Measurements from ENCODE around the gene ANXA11. TPM values are rescaled to one million over a fixed set of nuclear protein-coding genes. Genes with fewer than 3 reads are reported as not detected.
A peak's percentile ranks its signal among the peaks of the same experiment; 100 is the strongest.

Gene ANXA11
- total RNA-seq, 1 experiment from 2014 or later, result 67.3 TPM

DNA sequence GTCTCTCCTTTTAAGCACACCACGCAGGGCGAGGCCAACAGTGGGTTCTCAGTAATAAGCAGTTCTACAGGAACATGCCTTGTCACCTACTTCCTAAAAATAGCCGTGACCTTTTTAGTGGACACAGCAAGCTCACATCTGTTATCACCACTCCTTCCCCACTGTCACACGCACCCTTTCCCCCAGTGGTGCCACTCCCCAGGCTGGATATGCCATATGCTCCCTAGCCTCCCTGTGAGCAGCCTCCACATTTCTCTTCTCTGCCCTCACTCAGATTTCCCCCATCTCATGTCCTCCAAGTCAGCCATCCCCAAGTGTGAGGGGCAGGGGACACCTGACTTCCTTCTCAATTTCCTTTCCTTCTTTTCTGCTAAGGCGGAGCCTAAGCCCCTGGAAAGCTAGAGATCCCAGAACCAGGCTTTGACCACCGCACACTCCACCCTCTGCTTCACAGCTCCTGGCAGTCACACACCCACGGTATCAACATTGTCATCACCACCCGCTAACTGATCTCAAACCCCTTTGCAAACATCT lies 3.7 kb downstream of the ANXA11 start:
- DNase-seq, result no peak
- no peak overlapping the region for H3K4me3 ChIP-seq (ENCODE audit: insufficient read depth, low read depth, low read length)
- H3K36me3 ChIP-seq (replicated peaks; ENCODE audit: control insufficient read depth, insufficient read depth, low read length), result no peaks in the 10 kb centered on the region
- no peaks in the 10 kb centered on the region for H3K27me3 ChIP-seq (ENCODE audit: control insufficient read depth, insufficient read depth, low read length)

GRCh38 chr10:80200687-80201086 lies 4.7 kb downstream of the ANXA11 start:
- DNase-seq, result no peak
- no peaks in the 10 kb centered on the region for H3K36me3 ChIP-seq (replicated peaks; ENCODE audit: control insufficient read depth, insufficient read depth, low read length)
- no peak overlapping the region for H3K4me3 ChIP-seq (ENCODE audit: insufficient read depth, low read depth, low read length)
- H3K27me3 ChIP-seq (ENCODE audit: control insufficient read depth, insufficient read depth, low read length), result no peaks in the 10 kb centered on the region

DNA sequence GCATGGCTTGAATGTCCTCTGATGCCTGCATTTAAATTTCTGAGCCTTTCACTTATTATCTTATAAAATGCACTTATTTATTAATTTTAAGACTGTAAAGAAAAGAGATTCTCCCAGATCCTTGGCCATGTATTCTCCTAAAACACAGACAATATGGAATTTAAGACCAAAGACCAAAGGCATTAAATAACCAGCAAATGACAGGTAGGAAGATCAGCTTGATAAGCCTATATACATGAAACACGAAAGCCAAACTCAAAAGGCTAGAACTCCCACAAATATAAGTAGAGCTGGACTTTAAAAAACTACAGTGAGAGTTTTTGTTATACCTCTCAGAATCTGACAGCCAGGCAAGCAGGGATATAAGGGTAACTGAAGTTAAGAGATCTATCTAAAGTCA lies 5.1 kb downstream of the ANXA11 start:
- no peak for DNase-seq
- Histone ChIP-seq H3K4me3 (ENCODE audit: insufficient read depth, low read depth, low read length) (no peak overlapping the region), H3K27me3 (ENCODE audit: control insufficient read depth, insufficient read depth, low read length) (no peaks in the 10 kb centered on the region), H3K36me3 (replicated peaks; ENCODE audit: control insufficient read depth, insufficient read depth, low read length) (no peaks in the 10 kb centered on the region)

GRCh38 chr10:80199828-80200227 lies 5.5 kb downstream of the ANXA11 start:
- no peak for DNase-seq

GRCh38 chr10:80197972-80198916 lies 7.1 kb downstream of the ANXA11 start:
- DNase-seq, result peak; percentile 3
- no peak overlapping the region for H3K4me3 ChIP-seq (ENCODE audit: insufficient read depth, low read depth, low read length)
- H3K36me3 ChIP-seq (replicated peaks; ENCODE audit: control insufficient read depth, insufficient read depth, low read length), result no peaks in the 10 kb centered on the region
- no peaks in the 10 kb centered on the region for H3K27me3 ChIP-seq (ENCODE audit: control insufficient read depth, insufficient read depth, low read length)

More at GRCh38 chr10:80199828-80200227, 5.5 kb downstream of the ANXA11 start:
- Histone ChIP-seq H3K4me3 (ENCODE audit: insufficient read depth, low read depth, low read length) (no peak overlapping the region), H3K36me3 (replicated peaks; ENCODE audit: control insufficient read depth, insufficient read depth, low read length) (no peaks in the 10 kb centered on the region), H3K27me3 (ENCODE audit: control insufficient read depth, insufficient read depth, low read length) (no peaks in the 10 kb centered on the region)

DNA sequence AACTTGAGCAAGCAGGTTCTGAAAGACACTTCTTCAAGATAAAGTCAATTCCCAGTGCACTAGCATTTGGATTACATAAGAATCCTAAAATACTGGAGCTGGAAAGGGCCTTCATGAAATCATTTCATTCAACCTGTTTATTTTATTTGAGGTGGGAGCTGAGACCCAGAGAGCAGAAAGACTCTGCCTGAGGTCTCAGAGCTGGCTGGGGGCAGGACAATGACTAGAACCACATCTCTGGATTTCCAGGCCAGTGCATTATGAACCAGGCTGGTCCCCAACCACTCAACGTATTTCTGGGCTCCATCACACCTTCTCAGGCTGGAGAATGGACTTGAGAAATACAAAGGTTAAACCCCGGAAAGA lies 8.4 kb downstream of the ANXA11 start:
- DNase-seq, result peak; percentile 3
- Histone ChIP-seq H3K27me3 (ENCODE audit: control insufficient read depth, insufficient read depth, low read length) (no peaks in the 10 kb centered on the region), H3K36me3 (replicated peaks; ENCODE audit: control insufficient read depth, insufficient read depth, low read length) (no peaks in the 10 kb centered on the region), H3K4me3 (ENCODE audit: insufficient read depth, low read depth, low read length) (no peak overlapping the region)

- H3K4me3 ChIP-seq (ENCODE audit: insufficient read depth, low read depth, low read length), result no peak overlapping the region
- peak; percentile 23 for DNase-seq
These were observed 8.9 kb downstream of the ANXA11 start for GRCh38 chr10:80196270-80196949.

GRCh38 chr10:80195046-80195574 lies 10.2 kb downstream of the ANXA11 start:
- H3K4me3 ChIP-seq (ENCODE audit: insufficient read depth, low read depth, low read length), result no peak overlapping the region
- H3K27me3 ChIP-seq (ENCODE audit: control insufficient read depth, insufficient read depth, low read length), result no peaks in the 10 kb centered on the region
- DNase-seq, result no peak
- H3K36me3 ChIP-seq (replicated peaks; ENCODE audit: control insufficient read depth, insufficient read depth, low read length), result no peaks in the 10 kb centered on the region

More at GRCh38 chr10:80196270-80196949, 8.9 kb downstream of the ANXA11 start:
- no peaks in the 10 kb centered on the region for H3K36me3 ChIP-seq (replicated peaks; ENCODE audit: control insufficient read depth, insufficient read depth, low read length)
- no peaks in the 10 kb centered on the region for H3K27me3 ChIP-seq (ENCODE audit: control insufficient read depth, insufficient read depth, low read length)

DNA sequence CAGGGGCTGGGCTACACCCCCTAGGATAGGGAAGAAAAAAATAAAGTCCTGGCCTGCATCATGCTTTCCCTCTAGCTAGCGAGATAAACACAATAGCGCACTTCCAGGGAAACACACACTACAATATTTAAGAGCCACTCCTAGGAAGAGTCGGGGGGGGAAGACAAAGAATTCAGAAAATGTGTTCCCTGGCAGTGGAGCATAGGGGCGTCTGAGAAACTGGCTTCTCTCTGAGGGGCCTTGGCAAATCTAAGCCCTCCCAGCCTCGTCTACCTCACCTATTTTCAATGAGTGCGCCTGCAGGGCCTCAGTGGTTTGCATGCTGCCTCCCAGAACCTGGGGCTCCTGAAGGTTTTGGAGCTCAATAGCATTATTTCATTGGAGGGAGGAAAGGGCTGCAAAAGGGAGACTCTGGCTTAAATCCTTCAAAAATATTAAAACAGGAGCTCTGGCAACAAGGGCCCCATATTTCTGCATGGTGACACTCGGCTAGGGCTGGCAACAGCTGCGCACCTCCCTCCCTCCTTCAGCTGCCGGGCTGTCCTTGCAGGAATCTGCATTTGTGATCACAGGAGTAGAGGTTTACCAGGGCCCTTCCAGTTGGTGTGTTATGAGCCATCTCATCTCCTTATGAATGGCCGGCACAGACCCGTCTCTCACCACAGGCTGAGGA lies 10.8 kb downstream of the ANXA11 start:
- Histone ChIP-seq H3K36me3 (replicated peaks; ENCODE audit: control insufficient read depth, insufficient read depth, low read length) (no peaks in the 10 kb centered on the region), H3K4me3 (ENCODE audit: insufficient read depth, low read depth, low read length) (no peak overlapping the region)
- peak; percentile 41 for DNase-seq

DNA sequence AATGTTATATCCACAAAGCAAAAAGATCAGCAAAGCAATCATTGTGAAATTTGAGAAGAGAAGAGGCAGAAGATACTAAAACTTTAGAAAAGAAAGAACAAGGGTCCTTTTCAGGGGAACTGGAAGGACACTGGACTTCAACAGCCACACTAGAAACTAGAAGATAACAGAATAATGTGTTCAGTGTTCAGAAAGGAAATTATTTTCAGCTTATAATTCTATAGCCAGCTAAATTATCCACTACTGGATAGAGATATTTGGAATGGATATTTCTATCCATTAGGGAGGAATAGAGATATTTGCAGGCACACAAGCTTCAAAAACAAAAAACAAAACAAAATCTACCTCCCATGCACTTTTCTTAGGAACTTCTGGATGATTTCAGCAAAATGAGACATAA lies 12.8 kb downstream of the ANXA11 start:
- Histone ChIP-seq H3K27me3 (ENCODE audit: control insufficient read depth, insufficient read depth, low read length) (no peaks in the 10 kb centered on the region), H3K4me3 (ENCODE audit: insufficient read depth, low read depth, low read length) (no peak overlapping the region), H3K36me3 (replicated peaks; ENCODE audit: control insufficient read depth, insufficient read depth, low read length) (no peaks in the 10 kb centered on the region)
- DNase-seq, result no peak

More for the DNA sequence above, 10.8 kb downstream of the ANXA11 start:
- no peaks in the 10 kb centered on the region for H3K27me3 ChIP-seq (ENCODE audit: control insufficient read depth, insufficient read depth, low read length)

DNA sequence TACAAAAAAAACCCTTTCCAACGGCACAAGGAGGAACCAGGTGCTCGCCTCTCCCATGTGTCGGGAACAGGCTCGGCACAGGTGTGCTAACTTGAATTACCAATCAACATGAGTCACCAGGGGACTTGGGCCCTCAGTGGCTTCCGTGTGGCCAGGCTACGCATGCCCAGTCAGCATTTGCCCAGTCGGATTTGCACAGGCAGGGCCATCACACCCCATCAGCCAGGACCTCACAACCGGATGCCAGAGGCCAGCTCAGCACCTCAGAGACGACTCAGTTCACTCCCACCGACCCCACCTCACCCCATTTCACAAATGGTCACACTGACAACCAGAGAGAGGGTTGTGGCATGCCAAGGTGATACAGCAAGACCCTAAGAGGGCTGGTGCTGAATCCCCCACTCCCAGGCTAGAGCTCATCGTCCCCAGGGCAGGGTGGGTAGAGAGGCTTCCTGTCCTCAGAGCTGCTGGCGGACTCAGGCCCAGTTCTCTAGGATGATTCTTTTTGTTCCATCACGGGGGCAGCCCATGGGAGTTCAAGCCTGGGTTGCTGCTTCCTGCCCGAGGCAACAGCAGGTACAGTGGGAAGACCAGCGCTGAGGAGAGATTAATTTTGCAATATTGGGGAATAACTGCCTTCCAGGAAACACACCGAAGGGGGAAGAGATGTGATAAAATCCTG lies 13.6 kb downstream of the ANXA11 start:
- Histone ChIP-seq H3K36me3 (replicated peaks; ENCODE audit: control insufficient read depth, insufficient read depth, low read length) (no peaks in the 10 kb centered on the region), H3K27me3 (ENCODE audit: control insufficient read depth, insufficient read depth, low read length) (no peaks in the 10 kb centered on the region), H3K4me3 (ENCODE audit: insufficient read depth, low read depth, low read length) (no peak overlapping the region)
- no peak for DNase-seq

DNA sequence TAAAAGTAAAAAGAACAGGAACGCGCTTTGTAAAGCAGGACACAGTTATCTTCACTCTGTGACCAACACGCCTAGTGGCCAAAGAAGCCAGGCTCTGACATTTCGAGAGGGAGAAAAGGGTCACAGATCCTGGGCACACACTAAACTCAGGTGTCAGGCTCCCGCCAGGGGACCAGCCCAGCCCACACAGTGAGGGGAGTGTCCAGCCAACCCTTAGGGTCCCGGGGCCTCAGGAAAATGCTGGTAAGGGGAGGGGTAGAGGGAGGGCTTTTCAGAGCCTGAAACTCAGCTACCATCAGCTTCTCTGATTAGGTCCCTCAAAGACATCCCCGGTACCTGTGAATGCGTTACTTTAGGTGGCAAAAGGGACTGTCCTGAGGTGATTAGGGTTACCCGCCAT lies 16.6 kb downstream of the ANXA11 start:
- DNase-seq, result no peak
- Histone ChIP-seq H3K27me3 (ENCODE audit: control insufficient read depth, insufficient read depth, low read length) (no peaks in the 10 kb centered on the region), H3K4me3 (ENCODE audit: insufficient read depth, low read depth, low read length) (no peak overlapping the region)

GRCh38 chr10:80187465-80188409 lies 17.6 kb downstream of the ANXA11 start:
- Histone ChIP-seq H3K36me3 (replicated peaks; ENCODE audit: control insufficient read depth, insufficient read depth, low read length) (no peaks in the 10 kb centered on the region), H3K4me3 (ENCODE audit: insufficient read depth, low read depth, low read length) (no peak overlapping the region), H3K27me3 (ENCODE audit: control insufficient read depth, insufficient read depth, low read length) (no peaks in the 10 kb centered on the region)
- no peak for DNase-seq

More for the DNA sequence above, 16.6 kb downstream of the ANXA11 start:
- H3K36me3 ChIP-seq (replicated peaks; ENCODE audit: control insufficient read depth, insufficient read depth, low read length), result no peaks in the 10 kb centered on the region
